ENCODE data around the gene RGL1. TPM values are rescaled to one million over a fixed set of nuclear protein-coding genes. Genes with fewer than 3 reads are reported as not detected.

Gene RGL1
- total RNA-seq, 1 experiment from 2014 or later: 74.0 TPM

DNA sequence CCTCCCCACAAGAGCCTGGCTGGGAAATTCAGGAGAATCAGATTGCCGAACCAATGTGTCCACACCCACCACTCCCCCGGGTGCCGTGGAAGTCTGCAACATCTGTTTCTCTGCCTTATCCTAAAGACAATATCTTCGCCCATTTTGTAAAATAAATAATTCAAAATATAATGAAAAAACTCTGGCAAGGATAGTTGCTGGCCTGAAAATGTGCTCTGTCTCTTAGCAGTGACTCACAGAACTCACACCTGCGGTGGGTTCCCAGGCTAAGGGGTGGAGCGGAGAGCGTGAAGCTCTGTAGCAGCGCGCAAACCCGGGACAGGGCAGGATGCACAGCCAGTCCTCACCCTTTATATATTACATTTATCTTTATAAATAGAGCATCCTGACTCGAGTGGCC, 132.7 kb downstream of the RGL1 start:
- CTCF ChIA-PET: no interaction called here

DNA sequence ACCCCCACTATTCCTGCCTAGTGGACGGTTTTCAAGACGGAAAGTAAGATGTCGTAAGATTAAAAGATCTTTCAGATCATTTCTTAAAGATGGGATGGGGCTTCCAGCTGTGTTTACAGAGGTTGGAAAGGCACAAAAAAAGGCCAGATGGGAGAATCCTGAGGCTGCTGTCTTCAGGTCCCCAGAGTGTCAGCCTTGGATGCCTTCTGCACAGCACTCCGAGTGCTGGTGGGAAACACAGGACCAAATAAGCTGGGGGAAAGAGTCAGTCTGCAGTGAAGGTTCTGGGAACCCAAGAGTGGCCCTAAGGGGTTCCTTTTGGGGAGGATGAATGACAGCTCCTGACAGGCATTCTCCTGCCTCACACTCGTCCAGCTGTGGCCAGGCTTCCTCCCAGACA, 136.1 kb downstream of the RGL1 start:
- TF ChIP-seq CTCF (conservative IDR thresholded peaks at IDR 0.05; ENCODE audit: low read depth, low read length) (no peak), EZH2 (IDR thresholded peaks at IDR 0.05; ENCODE audit: borderline replicate concordance, low read depth, low read length, poor library complexity, severe bottlenecking) (no peak)
- H3K27ac ChIP-seq (ENCODE audit: low read depth, low read length, poor library complexity, severe bottlenecking): no peak overlapping the region
- H3K4me3 ChIP-seq (ENCODE audit: low read depth, low read length, poor library complexity, severe bottlenecking): no peak overlapping the region
- CTCF ChIA-PET: no interaction called here
- H3K27me3 ChIP-seq (replicated peaks; ENCODE audit: insufficient read depth, low read depth, low read length, poor library complexity): no peaks in the 10 kb centered on the region
- H3K36me3 ChIP-seq (ENCODE audit: insufficient read depth, low read length, poor library complexity, severe bottlenecking): peaks cover 8% of the 10 kb centered on the region
- no peaks in the 10 kb centered on the region for H3K9me3 ChIP-seq (ENCODE audit: low read depth, low read length, poor library complexity, severe bottlenecking)
- no peak for DNase-seq (ENCODE audit: low spot score)
- BruUV-seq (replicated peaks): no TSS peak
- H3K4me1 ChIP-seq (ENCODE audit: insufficient read depth, low read length, poor library complexity, severe bottlenecking): peaks cover 22% of the 10 kb centered on the region
- intact Hi-C loops (cut with micrococcal nuclease; ENCODE audit: unreplicated experiment): no loop called here
- POLR2A ChIA-PET (ENCODE audit: low non-redundant PET): no interaction called here

More for the DNA sequence above, 132.7 kb downstream of the RGL1 start:
- intact Hi-C loops (cut with micrococcal nuclease; ENCODE audit: unreplicated experiment): no loop called here
- H3K27me3 ChIP-seq (replicated peaks; ENCODE audit: insufficient read depth, low read depth, low read length, poor library complexity): no peaks in the 10 kb centered on the region
- no peak overlapping the region for H3K4me3 ChIP-seq (ENCODE audit: low read depth, low read length, poor library complexity, severe bottlenecking)
- no peak overlapping the region for H3K27ac ChIP-seq (ENCODE audit: low read depth, low read length, poor library complexity, severe bottlenecking)
- no peak for TF ChIP-seq EZH2 (IDR thresholded peaks at IDR 0.05; ENCODE audit: borderline replicate concordance, low read depth, low read length, poor library complexity, severe bottlenecking)
- no peak for TF ChIP-seq CTCF (conservative IDR thresholded peaks at IDR 0.05; ENCODE audit: low read depth, low read length)
- H3K36me3 ChIP-seq (ENCODE audit: insufficient read depth, low read length, poor library complexity, severe bottlenecking): peaks cover 8% of the 10 kb centered on the region
- no peaks in the 10 kb centered on the region for H3K9me3 ChIP-seq (ENCODE audit: low read depth, low read length, poor library complexity, severe bottlenecking)
- DNase-seq (ENCODE audit: low spot score): no peak
- no TSS peak for BruUV-seq (replicated peaks)
- POLR2A ChIA-PET (ENCODE audit: low non-redundant PET): no interaction called here
- H3K4me1 ChIP-seq (ENCODE audit: insufficient read depth, low read length, poor library complexity, severe bottlenecking): peaks cover 14% of the 10 kb centered on the region

- peak overlapping the region; percentile 74 for H3K27ac ChIP-seq (ENCODE audit: low read depth, low read length, poor library complexity, severe bottlenecking)
- no peaks in the 10 kb centered on the region for H3K9me3 ChIP-seq (ENCODE audit: low read depth, low read length, poor library complexity, severe bottlenecking)
- no peaks in the 10 kb centered on the region for H3K27me3 ChIP-seq (replicated peaks; ENCODE audit: insufficient read depth, low read depth, low read length, poor library complexity)
- no TSS peak for BruUV-seq (replicated peaks)
- peak; percentile 96 for DNase-seq (ENCODE audit: low spot score)
- CTCF ChIA-PET: interaction anchor here (0.8 to 2.0 kb wide), 2 partner anchors 288 to 721 kb away, joined by 3 to 11 read pairs; no protein-coding TSS in a partner anchor
- no peak overlapping the region for H3K4me3 ChIP-seq (ENCODE audit: low read depth, low read length, poor library complexity, severe bottlenecking)
- H3K36me3 ChIP-seq (ENCODE audit: insufficient read depth, low read length, poor library complexity, severe bottlenecking): peaks cover 7% of the 10 kb centered on the region
- intact Hi-C loops (cut with micrococcal nuclease; ENCODE audit: unreplicated experiment): no loop called here
- peak; percentile 54 for TF ChIP-seq CTCF (conservative IDR thresholded peaks at IDR 0.05; ENCODE audit: low read depth, low read length)
- no peak for TF ChIP-seq EZH2 (IDR thresholded peaks at IDR 0.05; ENCODE audit: borderline replicate concordance, low read depth, low read length, poor library complexity, severe bottlenecking)
- POLR2A ChIA-PET (ENCODE audit: low non-redundant PET): no interaction called here
- H3K4me1 ChIP-seq (ENCODE audit: insufficient read depth, low read length, poor library complexity, severe bottlenecking): peaks cover 22% of the 10 kb centered on the region
Measured at GRCh38 chr1:183942933-183943693, 138.2 kb downstream of the RGL1 start.

Measured in A673 (cell line).